Effector memory CD4-positive, alpha-beta T cell (primary cell): ENCODE measurements around the gene RAD1.

ENCODE experiments used
- DNase-seq, 3 donors: peaks; one replicate each; pipeline ENCODE4 v3.0.0-alpha.2; 2020
- H3K27ac ChIP-seq: 2 replicates; pipeline ENCODE4 v1.7.0; 2013; ENCODE audit warnings: mild to moderate bottlenecking, low read length, moderate library complexity; ENCODE audit not compliant: insufficient read depth, poor library complexity, severe bottlenecking
- H3K27me3 ChIP-seq: replicated peaks from 2 replicates; pipeline ENCODE4 v1.7.0; 2013; ENCODE audit warnings: mild to moderate bottlenecking, low read length; ENCODE audit not compliant: insufficient read depth, control insufficient read depth, poor library complexity, severe bottlenecking
- H3K36me3 ChIP-seq: 2 replicates; pipeline ENCODE4 v1.7.0; 2013; ENCODE audit warnings: mild to moderate bottlenecking, low read length, moderate library complexity; ENCODE audit not compliant: control insufficient read depth, insufficient read depth
- H3K4me1 ChIP-seq: 2 replicates; pipeline ENCODE4 v1.7.0; 2013; ENCODE audit warnings: low read length, mild to moderate bottlenecking; ENCODE audit not compliant: control insufficient read depth, insufficient read depth, poor library complexity, severe bottlenecking
- H3K4me3 ChIP-seq: 2 replicates; pipeline ENCODE4 v1.7.0; 2013; ENCODE audit warnings: low read length, low read depth, mild to moderate bottlenecking; ENCODE audit not compliant: insufficient read depth, poor library complexity, severe bottlenecking
- H3K9me3 ChIP-seq: 2 replicates; pipeline ENCODE4 v1.7.0; 2013; ENCODE audit warnings: mild to moderate bottlenecking, low read length, moderate library complexity; ENCODE audit not compliant: control insufficient read depth

Gene RAD1

DNA sequence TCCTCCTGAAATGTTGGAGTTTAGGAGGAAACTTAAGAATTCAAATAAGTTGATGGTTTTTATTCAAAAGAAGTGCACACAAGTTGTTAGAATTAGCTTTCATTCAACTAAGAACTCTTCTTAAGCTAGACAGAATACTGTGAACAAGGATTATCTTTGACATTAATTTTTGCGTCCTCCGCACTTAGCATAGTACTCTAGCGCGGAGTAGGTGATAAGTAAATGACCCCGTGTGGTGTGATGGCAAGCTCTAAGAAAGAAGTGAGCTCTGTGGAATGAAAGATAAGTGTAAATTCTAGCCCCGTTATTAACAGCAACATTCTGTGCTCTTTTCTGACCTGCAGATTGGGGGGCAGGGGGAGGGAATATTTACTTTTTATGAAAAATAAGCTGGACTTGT, 1.2 kb upstream of the RAD1 start:
- no peaks in the 10 kb centered on the region for H3K27me3 ChIP-seq
- peak overlapping the region; percentile 77 for H3K27ac ChIP-seq
- H3K4me1 ChIP-seq: peaks cover 19% of the 10 kb centered on the region
- no peak for DNase-seq
- peak overlapping the region; percentile 78 for H3K4me3 ChIP-seq
- no peaks in the 10 kb centered on the region for H3K9me3 ChIP-seq
- peaks cover 27% of the 10 kb centered on the region for H3K36me3 ChIP-seq

DNA sequence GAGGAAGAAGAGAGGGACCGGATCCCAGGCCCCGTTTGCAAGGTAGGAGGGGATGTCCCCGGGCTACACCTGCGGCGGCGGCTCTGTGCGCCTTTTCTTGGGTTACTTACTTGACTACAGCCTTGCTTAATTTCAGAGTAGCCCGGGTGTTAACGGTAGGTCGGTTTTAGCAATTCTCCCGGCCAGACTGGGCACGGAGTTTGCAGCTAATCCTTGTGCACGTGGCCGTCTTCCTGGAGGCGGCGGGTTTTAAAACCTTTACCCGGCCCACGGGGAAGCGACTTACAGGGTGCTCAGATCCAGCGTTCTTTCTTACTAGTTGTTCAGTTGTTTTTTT, 520 bp upstream of the RAD1 start:
- Histone ChIP-seq H3K27ac (peak overlapping the region; percentile 77), H3K4me1 (peaks cover 19% of the 10 kb centered on the region), H3K4me3 (peak overlapping the region; percentile 78), H3K36me3 (peaks cover 26% of the 10 kb centered on the region), H3K27me3 (no peaks in the 10 kb centered on the region), H3K9me3 (no peaks in the 10 kb centered on the region)
- DNase-seq: no peak

DNA sequence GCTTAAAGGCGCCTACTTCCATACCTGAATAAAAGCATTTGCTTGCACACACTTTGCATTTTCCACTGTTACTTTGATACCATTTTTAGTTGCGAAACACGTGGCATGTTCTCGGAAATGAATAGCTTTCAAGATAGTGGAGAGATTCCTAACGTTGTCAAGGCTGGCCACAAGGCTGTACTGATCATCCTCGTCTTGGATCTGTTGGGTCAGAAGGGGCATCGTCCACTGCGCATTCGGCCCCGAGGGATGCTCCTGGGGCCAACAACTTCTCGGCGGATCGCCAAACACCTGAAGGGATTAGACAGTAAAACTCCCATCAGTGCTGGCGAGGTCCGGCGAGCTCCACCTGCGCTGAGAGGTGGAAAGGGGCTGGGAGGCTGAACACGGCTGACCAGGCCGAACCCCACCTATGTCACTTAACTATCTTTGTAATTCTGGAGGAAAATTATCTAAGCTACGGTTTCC, 599 bp downstream of the RAD1 start:
- Histone ChIP-seq H3K9me3 (no peaks in the 10 kb centered on the region), H3K27me3 (no peaks in the 10 kb centered on the region), H3K27ac (peak overlapping the region; percentile 77), H3K36me3 (peaks cover 20% of the 10 kb centered on the region), H3K4me3 (peak overlapping the region; percentile 78), H3K4me1 (peaks cover 19% of the 10 kb centered on the region)
- DNase-seq: peak in 2 of 3 donors; percentile 5

DNA sequence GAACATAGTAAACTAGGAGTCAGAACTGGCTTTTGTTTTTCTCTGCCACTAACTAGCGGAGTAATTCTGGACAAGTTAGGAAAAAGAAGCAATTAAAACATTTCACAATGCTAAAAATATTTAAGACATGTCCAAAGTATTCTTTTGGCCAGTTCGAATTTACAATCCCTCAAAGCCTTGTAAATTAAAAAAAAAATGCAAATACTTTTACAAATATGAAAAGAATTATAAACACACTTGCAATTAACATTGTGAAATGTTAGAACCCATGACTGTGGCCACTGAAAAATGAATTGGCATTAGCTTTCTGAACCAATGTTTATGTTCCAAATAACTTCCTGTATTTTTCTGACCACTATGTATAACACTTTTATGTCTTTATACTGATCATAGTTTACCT, 2.2 kb downstream of the RAD1 start:
- Histone ChIP-seq H3K36me3 (peaks cover 18% of the 10 kb centered on the region), H3K4me1 (peaks cover 19% of the 10 kb centered on the region), H3K27me3 (no peaks in the 10 kb centered on the region), H3K9me3 (no peaks in the 10 kb centered on the region), H3K4me3 (no peak overlapping the region), H3K27ac (no peak overlapping the region)
- no peak for DNase-seq

DNA sequence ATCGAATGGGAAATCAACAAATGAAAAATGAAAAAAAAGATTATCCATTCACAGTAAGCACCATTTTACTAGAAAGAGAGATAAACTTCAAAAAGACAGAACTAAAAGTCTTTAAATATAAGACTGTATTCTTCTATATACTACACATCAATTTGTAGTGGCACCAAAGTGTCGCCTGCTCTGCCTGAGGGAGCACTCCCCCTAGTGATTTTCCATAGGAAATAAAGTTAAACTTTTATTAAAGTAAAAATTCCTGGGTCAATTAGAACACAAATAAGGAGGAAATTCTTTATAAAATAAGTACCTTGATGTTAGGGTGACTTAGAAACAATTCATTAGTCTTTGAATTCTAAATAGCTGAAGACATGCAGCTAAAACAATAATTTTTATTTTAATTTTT, 9.7 kb downstream of the RAD1 start:
- H3K9me3 ChIP-seq: no peaks in the 10 kb centered on the region
- no peak overlapping the region for H3K4me3 ChIP-seq
- no peak for DNase-seq
- peaks cover 19% of the 10 kb centered on the region for H3K36me3 ChIP-seq
- no peaks in the 10 kb centered on the region for H3K4me1 ChIP-seq
- H3K27ac ChIP-seq: no peak overlapping the region
- no peaks in the 10 kb centered on the region for H3K27me3 ChIP-seq

DNA sequence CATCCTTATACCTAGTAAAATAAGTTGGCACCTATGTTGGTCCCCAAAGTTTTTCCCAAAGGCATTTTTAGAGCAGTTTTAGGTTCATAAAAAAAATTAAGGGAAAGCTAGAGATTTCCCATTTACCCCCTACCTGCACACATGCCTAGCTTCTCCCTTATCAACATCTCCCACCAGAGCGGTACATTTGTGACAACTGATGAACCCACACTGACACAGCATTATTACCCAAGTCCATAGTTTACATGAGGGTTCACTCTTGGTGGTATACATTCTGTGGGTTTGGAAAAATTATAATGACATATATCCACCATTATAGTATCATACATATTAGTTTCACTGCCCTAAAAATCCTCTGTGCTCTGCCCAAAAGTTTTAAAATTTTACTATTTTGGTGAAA, 12.0 kb downstream of the RAD1 start:
- no peak overlapping the region for H3K4me3 ChIP-seq
- H3K27me3 ChIP-seq: no peaks in the 10 kb centered on the region
- H3K36me3 ChIP-seq: peaks cover 9% of the 10 kb centered on the region
- no peaks in the 10 kb centered on the region for H3K9me3 ChIP-seq
- H3K27ac ChIP-seq: no peak overlapping the region
- no peak for DNase-seq
- no peaks in the 10 kb centered on the region for H3K4me1 ChIP-seq

DNA sequence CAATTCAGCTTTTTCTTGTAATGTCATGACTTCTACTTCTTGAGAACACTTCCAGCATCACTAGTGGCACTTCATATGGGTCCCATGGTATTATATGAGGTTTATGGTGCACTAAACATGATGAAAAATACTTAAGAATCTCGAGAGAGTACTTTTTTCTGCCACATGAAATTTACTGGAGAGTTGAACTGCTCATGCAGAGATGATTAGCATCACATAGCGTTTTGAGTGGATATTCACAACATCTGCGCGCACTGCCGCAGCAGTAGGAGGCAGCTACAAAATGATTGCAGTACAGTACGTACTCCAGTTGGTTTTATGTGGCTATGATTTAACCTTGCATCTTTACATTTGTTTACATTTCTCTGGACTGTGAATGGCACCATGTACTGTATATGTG, 14.7 kb downstream of the RAD1 start:
- no peak overlapping the region for H3K4me3 ChIP-seq
- H3K27ac ChIP-seq: no peak overlapping the region
- H3K36me3 ChIP-seq: peaks cover 4% of the 10 kb centered on the region
- no peak for DNase-seq
- H3K27me3 ChIP-seq: no peaks in the 10 kb centered on the region
- no peaks in the 10 kb centered on the region for H3K4me1 ChIP-seq
- H3K9me3 ChIP-seq: no peaks in the 10 kb centered on the region

DNA sequence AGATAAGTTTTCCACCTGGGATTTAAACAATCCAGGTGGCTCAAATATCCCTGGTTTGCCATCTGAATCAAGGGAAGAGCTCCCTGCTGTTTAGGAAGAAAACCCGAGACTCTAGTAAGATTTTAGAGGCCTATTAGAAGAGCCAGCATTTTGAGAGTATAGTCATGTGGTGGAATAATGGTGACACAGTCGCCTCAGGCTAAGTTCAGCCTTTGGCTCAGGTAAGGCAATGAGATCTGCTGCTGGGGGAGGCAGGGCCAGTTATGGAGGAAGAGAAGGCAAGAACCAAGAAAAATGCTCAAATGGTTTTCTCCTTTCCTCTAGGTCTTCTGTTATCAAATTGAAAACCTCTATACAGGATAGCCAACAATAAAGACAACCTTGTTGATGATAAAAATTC, 16.2 kb downstream of the RAD1 start:
- DNase-seq: no peak
- Histone ChIP-seq H3K27me3 (no peaks in the 10 kb centered on the region), H3K36me3 (peaks cover 4% of the 10 kb centered on the region), H3K4me3 (no peak overlapping the region), H3K9me3 (no peaks in the 10 kb centered on the region), H3K4me1 (no peaks in the 10 kb centered on the region), H3K27ac (no peak overlapping the region)

DNA sequence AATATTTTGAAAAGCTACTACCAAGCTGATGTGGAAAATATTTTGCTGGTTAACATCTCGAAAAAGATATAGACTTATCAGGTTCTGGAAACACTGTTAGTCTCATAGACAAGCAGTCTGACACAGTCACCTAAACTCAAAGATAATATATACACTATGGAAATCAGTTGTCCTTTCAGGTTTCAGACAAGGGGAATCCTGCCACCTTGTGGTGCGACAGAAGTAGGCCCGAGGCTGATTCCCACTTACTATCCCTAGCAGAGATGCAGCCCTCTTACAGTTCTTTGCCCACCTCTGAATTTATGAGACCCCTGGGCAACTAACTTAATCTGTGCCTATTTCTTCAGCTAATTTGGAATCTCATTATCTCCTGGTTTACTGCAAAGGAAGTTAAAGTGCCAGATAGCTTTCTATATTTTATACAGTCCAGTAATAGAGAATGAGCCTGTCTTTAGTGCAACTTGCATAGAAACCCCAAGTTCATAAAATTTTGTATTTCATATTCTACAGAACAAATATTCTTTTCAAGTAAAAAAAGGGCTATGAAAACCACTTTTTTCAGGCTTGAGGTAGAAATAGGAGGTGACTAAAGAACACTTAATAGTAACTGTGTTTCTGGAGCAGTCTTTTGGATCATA, 16.9 kb downstream of the RAD1 start:
- no peaks in the 10 kb centered on the region for H3K4me1 ChIP-seq
- H3K36me3 ChIP-seq: peaks cover 4% of the 10 kb centered on the region
- H3K9me3 ChIP-seq: no peaks in the 10 kb centered on the region
- no peak overlapping the region for H3K4me3 ChIP-seq
- no peaks in the 10 kb centered on the region for H3K27me3 ChIP-seq
- H3K27ac ChIP-seq: no peak overlapping the region
- DNase-seq: peak in 2 of 3 donors; percentile 16 to 44

DNA sequence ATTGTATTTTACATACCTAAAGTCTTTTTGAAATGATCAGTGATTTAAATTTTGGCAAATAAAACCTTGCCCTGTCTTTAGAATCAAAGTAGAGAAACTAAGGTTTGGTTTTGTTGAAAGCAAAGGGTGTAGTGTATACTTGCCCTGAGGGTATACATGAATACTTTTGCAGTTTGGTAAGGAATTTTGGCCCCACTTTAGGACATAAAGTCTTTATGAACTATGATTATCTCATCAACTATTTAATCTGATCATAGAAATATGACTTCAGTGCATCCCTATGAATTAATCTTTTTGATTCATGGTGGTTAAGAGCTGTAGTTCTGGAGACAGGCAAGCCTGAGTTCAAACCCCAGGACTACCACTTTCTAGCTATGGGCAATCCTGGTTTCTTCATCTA, 17.7 kb downstream of the RAD1 start:
- H3K9me3 ChIP-seq: no peaks in the 10 kb centered on the region
- no peaks in the 10 kb centered on the region for H3K4me1 ChIP-seq
- H3K4me3 ChIP-seq: no peak overlapping the region
- peaks cover 3% of the 10 kb centered on the region for H3K36me3 ChIP-seq
- H3K27me3 ChIP-seq: no peaks in the 10 kb centered on the region
- no peak overlapping the region for H3K27ac ChIP-seq
- DNase-seq: no peak
